HCT116 (cell line): ENCODE measurements around the gene SART3.

Experiments
- CTCF ChIP-seq, 3 experiments: fragments of 200-600 bp in 1 of 3; sonication (generic) in 1 of 3; IDR thresholded peaks in 2 of 3; conservative IDR thresholded peaks in 1 of 3; 2 replicates each; pipeline ENCODE4 v1.5.1; 2012 to 2017; ENCODE audit warnings: low read depth in 2 of 3, low read length in 2 of 3, antibody characterized with exemption in 1 of 3, borderline replicate concordance in 1 of 3, control low read depth in 1 of 3, mild to moderate bottlenecking in 1 of 3, mixed read lengths in 1 of 3, mixed run types in 1 of 3, moderate library complexity in 1 of 3; ENCODE audit not compliant: insufficient read depth in 1 of 3
- EZH2 ChIP-seq: fragments of 200-600 bp; sonication (generic); IDR thresholded peaks from 2 replicates; pipeline ENCODE4 v1.6.1; 2017; ENCODE audit warnings: antibody characterized with exemption, mixed run types
- FOSL1 ChIP-seq: IDR thresholded peaks from 2 replicates; pipeline ENCODE4 v1.6.1; 2012; ENCODE audit warnings: low read depth
- POLR2A ChIP-seq: IDR thresholded peaks from 2 replicates; pipeline ENCODE4 v1.7.0; 2011; ENCODE audit warnings: borderline replicate concordance; ENCODE audit not compliant: insufficient read depth, insufficient read length; ENCODE audit errors: extremely low read depth
- POLR2AphosphoS5 ChIP-seq: IDR thresholded peaks from 2 replicates; pipeline ENCODE4 v1.6.1; 2011; ENCODE audit warnings: mild to moderate bottlenecking, low read depth, low read length, moderate library complexity
- RAD21 ChIP-seq: IDR thresholded peaks from 2 replicates; pipeline ENCODE4 v1.6.1; 2012; ENCODE audit warnings: low read depth, mild to moderate bottlenecking
- SIN3A ChIP-seq: IDR thresholded peaks from 2 replicates; pipeline ENCODE4 v1.6.1; 2012; ENCODE audit warnings: low read depth
- SRF ChIP-seq: IDR thresholded peaks from 2 replicates; pipeline ENCODE4 v1.6.1; 2012; ENCODE audit warnings: low read depth
- YY1 ChIP-seq: IDR thresholded peaks from 2 replicates; pipeline ENCODE4 v1.6.1; 2011; ENCODE audit warnings: low read length, low read depth, moderate library complexity, mild to moderate bottlenecking; ENCODE audit not compliant: insufficient replicate concordance; ENCODE audit errors: extremely low read depth
- ZBTB33 ChIP-seq: IDR thresholded peaks from 2 replicates; pipeline ENCODE4 v1.6.1; 2011; ENCODE audit warnings: mild to moderate bottlenecking, low read length, moderate library complexity; ENCODE audit not compliant: insufficient replicate concordance; ENCODE audit errors: extremely low read depth
- ZFX ChIP-seq: fragments of 450-650 bp; IDR thresholded peaks from 2 replicates; pipeline ENCODE4 v1.6.1; 2017
- TF ChIP-seq, protein P1 (sequence below): IDR thresholded peaks from 2 replicates; pipeline ENCODE4 v1.6.1; 2012
- TF ChIP-seq, protein P2 (sequence below): IDR thresholded peaks from 2 replicates; pipeline ENCODE4 v1.6.1; 2012

DNA sequence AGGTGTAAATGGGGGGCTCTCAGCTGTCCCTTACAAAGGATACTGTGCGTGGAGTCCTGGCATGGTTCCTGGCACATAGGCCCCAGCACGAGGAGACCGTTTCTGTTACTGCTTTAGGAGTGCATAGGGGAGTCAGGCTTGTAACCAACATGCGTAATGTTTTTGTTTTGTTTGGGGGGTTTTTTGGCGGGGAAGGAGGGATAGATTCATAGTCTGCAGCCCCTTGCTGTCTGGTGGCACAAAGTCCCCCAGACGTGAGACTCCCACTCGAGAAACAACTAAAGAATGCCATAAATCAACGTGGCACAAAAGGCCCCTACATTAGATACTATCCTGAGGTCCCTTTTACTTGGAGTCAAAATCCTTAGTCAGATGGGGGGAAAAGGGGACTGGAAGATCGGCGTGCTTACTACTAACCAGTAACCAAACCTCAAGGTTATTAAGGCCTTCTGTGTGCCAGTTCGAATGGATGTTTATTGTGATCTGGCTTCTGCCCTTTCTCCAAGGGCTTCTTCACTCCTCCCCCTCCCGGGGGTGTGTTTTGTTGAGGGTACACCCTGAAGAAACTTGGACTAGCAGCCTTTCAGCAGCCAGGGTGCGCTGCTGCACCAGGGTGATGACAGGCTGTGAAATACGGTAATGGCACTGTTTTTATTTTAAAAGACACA lies 2.3 kb upstream of the SART3 start:
- TF ChIP-seq CTCF (IDR thresholded peaks at IDR 0.05 in 2 of 3, conservative IDR thresholded peaks at IDR 0.05 in 1 of 3; ENCODE audit: borderline replicate concordance in 1 of 3, insufficient read depth in 1 of 3, low read depth in 2 of 3, low read length in 2 of 3) (peak in 2 of 3 experiments; percentile 92 to 95; a peak in 4 of 6 replicates), YY1 (peak; percentile 65), SRF (no peak), ZBTB33 (no peak), RAD21 (no peak), ZFX (peak; percentile 15), EZH2 (no peak), POLR2A (no peak), POLR2AphosphoS5 (peak; percentile 87), SIN3A (no peak), FOSL1 (no peak)
- TF ChIP-seq, protein P1, sequence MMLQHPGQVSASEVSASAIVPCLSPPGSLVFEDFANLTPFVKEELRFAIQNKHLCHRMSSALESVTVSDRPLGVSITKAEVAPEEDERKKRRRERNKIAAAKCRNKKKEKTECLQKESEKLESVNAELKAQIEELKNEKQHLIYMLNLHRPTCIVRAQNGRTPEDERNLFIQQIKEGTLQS = no peak
- TF ChIP-seq, protein P2, sequence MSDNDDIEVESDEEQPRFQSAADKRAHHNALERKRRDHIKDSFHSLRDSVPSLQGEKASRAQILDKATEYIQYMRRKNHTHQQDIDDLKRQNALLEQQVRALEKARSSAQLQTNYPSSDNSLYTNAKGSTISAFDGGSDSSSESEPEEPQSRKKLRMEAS = no peak
